ENCODE results near the gene SCAPER.
"Not testable (repeated sequence)": the region's sequence is repeated elsewhere in the genome, so short reads cannot be mapped to it uniquely, and the experiment has no call there.

SCAPER gene

DNA sequence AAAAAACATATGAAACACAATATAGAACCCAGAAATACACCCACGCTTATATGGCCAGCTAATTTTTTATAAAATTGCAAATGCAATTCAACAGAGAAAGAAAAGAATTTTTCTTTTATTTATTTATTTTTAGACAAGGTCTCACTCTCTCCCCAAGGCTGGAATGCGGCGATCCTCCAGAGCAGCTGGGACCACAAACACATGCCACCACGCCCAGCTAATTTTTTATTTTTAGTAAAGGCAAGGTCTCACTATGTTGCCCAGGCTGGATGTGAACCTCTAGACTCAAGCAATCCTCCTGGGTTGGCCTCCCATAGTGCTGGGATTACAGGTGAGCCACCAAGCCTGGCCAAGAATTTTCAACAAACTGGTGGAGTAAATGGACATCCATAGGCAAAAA, 117.9 kb downstream of the SCAPER start:
- no peak for DNase-seq (ENCODE audit: low read depth in 2 of 3, low spot score in 2 of 3)

GRCh38 chr15:76776969-76777368, 128.2 kb downstream of the SCAPER start:
- DNase-seq (ENCODE audit: low read depth in 2 of 3, low spot score in 2 of 3): no peak

- DNase-seq (ENCODE audit: low read depth in 2 of 3, low spot score in 2 of 3): no peak
Observed at GRCh38 chr15:76776480-76776879, 128.7 kb downstream of the SCAPER start.

- no peak for DNase-seq (ENCODE audit: low read depth in 2 of 3, low spot score in 2 of 3)
Observed at GRCh38 chr15:76773234-76773633, 131.9 kb downstream of the SCAPER start.

- DNase-seq (ENCODE audit: low read depth in 2 of 3, low spot score in 2 of 3): no peak
Observed at GRCh38 chr15:76772776-76773175, 132.4 kb downstream of the SCAPER start.

DNA sequence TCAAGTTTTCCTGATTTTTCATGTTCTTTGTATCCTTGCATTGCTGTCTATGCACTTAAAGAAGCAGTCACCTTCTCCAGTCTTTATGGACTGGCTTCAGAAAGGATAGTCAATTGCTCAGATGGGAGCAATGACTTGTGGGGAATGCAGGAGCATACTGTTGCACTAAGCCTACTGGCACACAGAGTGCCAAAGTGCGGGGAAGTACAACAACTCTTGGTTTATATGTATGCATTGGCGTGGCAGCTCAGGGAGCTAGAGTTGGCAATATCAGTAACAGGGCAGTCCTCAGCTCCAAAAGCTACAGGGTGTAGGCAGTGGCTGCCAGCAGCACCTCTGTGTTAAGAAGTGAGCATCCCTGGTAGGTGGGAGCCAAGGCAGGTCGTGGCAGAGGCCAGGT, 141.1 kb downstream of the SCAPER start:
- DNase-seq (ENCODE audit: low read depth in 2 of 3, low spot score in 2 of 3): no peak

DNA sequence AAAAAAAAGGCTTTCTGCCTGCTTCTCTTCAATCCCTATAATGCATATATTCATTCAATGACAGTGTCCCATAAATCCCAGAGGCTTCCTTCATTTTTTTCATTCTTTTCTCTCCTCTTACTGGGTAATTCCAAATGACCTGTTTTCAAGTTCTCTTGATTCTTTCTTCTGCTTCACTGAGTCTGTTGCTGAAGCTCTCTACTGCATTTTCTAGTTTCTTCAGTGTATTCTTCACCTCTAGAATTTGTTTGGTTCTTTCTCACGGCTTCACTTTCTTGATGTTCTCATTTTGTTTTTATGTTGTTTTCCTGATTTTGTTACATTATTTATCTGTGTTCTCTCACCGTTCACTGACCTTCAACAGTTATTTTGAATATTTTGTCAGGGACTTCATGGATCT, 141.6 kb downstream of the SCAPER start:
- no peak for DNase-seq (ENCODE audit: low read depth in 2 of 3, low spot score in 2 of 3)

GRCh38 chr15:76756381-76756780, 148.8 kb downstream of the SCAPER start:
- DNase-seq (ENCODE audit: low read depth in 2 of 3, low spot score in 2 of 3): no peak

DNA sequence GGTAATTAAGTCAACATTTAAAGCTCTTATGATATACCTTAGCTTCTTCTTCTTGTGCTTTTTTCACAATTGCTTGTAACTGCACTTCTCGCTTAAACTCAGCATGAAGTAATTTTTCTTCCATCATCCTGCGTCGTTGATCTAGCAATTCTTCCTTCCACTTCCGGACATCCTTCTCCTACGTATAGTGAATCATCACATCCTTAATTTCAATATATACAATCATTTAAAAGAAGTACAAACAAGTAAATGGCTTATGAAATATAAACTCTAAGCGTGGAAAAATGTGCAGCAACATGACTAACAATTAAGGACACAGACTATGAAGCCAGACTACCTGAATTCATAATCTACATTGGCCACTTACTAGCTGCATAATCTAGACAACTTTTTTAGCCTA, 151.4 kb downstream of the SCAPER start:
- DNase-seq (ENCODE audit: low read depth in 2 of 3, low spot score in 2 of 3): no peak

GRCh38 chr15:76753131-76753530, 152.0 kb downstream of the SCAPER start:
- no peak for DNase-seq (ENCODE audit: low read depth in 2 of 3, low spot score in 2 of 3)

DNA sequence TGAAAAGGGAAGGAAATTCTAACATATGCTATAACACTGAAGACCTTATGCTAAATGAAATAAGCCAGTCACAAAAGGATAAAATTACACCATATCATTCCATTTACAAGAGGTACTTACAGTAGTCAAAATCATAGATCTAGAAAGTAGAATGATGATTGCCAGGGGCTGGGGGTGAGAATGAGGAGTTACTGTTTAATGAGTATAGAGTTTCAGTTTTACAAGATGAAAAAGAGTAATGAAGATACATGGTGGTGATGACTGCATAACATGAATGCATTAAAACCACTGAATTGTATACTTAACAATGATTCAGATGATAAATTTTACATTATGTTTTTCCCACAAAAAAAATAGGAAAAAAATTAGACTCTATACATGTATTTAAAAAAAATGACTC, 152.6 kb downstream of the SCAPER start:
- DNase-seq (ENCODE audit: low read depth in 2 of 3, low spot score in 2 of 3): no peak

GRCh38 chr15:76737573-76737972, 167.6 kb downstream of the SCAPER start:
- no peak for DNase-seq (ENCODE audit: low read depth in 2 of 3, low spot score in 2 of 3)

- not testable (repeated sequence) for DNase-seq (ENCODE audit: low read depth in 2 of 3, low spot score in 2 of 3)
Observed at GRCh38 chr15:76732321-76732720, 172.8 kb downstream of the SCAPER start.

GRCh38 chr15:76730262-76730661, 174.9 kb downstream of the SCAPER start:
- DNase-seq (ENCODE audit: low read depth in 2 of 3, low spot score in 2 of 3): no peak

DNA sequence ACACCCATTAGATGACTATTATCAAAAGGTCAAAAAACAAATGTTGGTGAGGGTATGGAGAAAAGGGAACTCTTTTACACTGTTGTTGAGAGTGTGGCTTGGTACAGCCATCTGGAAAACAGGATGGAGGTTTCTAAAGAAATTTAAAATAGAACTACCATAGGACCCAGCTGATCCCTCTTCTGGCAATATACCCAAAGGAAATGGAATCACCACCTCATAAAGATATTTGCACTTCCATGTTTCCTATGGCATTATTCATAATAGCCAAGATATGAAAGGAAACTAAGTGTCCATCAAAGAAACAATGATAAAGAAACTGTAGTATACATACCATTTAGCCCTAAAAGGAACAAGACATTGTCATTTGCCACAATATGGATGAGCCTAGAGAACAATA, 186.3 kb downstream of the SCAPER start:
- no peak for DNase-seq (ENCODE audit: low read depth in 2 of 3, low spot score in 2 of 3)

DNA sequence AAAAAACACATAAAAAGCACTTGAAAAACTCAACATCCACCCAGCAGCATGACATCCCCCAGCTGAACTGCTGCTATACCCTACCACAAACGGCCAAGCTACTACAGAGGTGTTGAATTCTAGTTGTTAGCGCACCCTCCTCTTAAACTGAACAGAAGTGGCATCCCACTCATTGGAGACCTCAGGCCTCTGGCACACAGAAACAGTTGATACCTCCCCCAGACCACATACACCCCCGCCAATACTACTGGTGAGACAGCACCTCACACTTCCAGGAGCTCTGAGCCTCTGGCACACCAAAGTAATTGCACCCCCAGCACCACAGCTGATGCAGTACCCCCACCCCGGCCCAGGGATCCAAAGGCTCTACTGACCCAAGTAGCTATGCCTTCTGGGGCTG, 190.2 kb downstream of the SCAPER start:
- no peak for DNase-seq (ENCODE audit: low read depth in 2 of 3, low spot score in 2 of 3)

GRCh38 chr15:76711351-76711827, 193.8 kb downstream of the SCAPER start:
- DNase-seq (ENCODE audit: low read depth in 2 of 3, low spot score in 2 of 3): no peak

DNA sequence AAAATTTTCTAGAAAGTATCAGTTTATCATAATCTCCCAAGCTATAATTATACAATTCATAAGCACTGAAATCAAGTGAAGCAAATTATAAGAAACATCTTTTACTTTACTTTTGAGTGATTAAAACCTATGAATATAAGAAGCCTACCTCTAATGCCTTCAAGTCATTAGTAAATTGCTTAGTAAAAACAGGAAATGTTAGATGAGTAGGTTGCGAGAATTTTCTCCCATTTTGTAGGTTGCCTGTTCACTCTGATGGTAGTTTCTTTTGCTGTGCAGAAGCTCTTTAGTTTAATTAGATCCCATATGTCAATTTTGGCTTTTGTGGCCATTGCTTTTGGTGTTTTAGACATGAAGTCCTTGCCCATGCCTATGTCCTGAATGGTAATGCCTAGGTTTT, 201.1 kb downstream of the SCAPER start:
- not testable (repeated sequence) for DNase-seq (ENCODE audit: low read depth in 2 of 3, low spot score in 2 of 3)

DNA sequence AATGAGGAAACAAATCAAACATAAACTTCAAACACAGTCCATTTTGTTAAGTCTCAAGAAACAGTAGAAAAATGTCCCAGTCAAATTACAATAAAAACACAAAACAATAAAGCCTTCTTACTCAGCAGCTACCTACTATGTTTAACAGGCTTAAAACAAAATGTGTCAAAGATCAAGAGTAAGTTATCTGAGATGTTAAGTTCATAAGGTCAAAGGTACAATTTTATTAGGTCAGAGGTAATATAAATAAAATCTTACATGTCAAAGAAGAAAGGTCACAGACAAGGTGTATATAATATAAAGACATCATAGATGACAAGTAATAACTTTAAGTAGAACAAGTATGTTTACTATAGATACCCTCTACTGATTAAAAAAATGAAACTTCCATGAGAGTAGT, 208.3 kb downstream of the SCAPER start:
- no peak for DNase-seq (ENCODE audit: low read depth in 2 of 3, low spot score in 2 of 3)

- not testable (repeated sequence) for DNase-seq (ENCODE audit: low read depth in 2 of 3, low spot score in 2 of 3)
Observed at GRCh38 chr15:76692546-76692945, 212.6 kb downstream of the SCAPER start.

DNA sequence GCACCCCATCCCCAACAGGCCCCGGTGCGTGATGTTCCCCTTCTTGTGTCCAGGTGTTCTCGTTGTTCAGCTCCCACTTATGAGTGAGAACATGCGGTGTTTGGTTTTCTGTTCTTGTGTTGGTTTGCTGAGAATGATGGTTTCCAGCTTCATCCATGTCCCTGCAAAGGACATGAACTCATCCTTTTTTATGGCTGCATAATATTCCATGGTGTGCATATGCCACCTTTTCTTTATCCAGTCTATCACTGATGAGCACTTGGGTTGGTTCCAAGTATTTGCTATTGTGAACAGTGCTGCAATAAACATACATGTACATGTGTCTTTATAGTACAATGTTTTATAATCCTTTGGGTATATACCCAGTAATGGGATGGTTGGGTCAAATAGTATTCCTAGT, 217.5 kb downstream of the SCAPER start:
- not testable (repeated sequence) for DNase-seq (ENCODE audit: low read depth in 2 of 3, low spot score in 2 of 3)

- no peak for DNase-seq (ENCODE audit: low read depth in 2 of 3, low spot score in 2 of 3)
Observed at GRCh38 chr15:76684002-76684401, 221.1 kb downstream of the SCAPER start.

DNA sequence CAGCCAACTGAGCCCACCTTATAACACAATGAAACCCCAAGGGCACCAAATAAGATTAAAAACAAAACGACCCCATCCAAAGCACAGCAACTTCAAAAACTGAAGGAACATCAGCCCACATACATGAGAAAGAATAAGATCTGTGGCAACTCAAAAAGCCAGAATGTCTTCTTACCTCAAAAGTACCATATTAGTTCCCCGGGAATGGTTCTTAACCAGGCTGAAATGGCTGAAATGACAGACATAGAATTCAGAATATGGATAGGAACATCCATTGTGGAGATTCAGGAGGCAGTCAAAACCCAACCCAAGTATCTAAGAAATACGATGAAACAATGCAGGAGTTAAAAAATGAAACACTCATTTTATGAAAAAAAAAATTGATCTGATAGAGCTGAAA, 222.3 kb downstream of the SCAPER start:
- no peak for DNase-seq (ENCODE audit: low read depth in 2 of 3, low spot score in 2 of 3)

- DNase-seq (ENCODE audit: low read depth in 2 of 3, low spot score in 2 of 3): no peak
Observed at GRCh38 chr15:76682259-76682658, 222.9 kb downstream of the SCAPER start.

All from activated CD8-positive, alpha-beta memory T cell treated with anti-CD3 and anti-CD28 coated beads for 48 hours (primary cell).